Smooth muscle cell (in vitro differentiated cells): ENCODE measurements around the gene STAB1. TPM values are rescaled to one million over a fixed set of nuclear protein-coding genes. Genes with fewer than 3 reads are reported as not detected.

Experiments used
- DNase-seq: peaks from one replicate; lab custom pipeline; 2025; ENCODE audit not compliant: unreplicated experiment; lab: John Stamatoyannopoulos, UW
- H2AFZ ChIP-seq: fragments of 200-600 bp; sonication (generic); 2 replicates; pipeline ENCODE4 v1.6.0; 2016; ENCODE audit warnings: antibody characterized with exemption, low read depth, mild to moderate bottlenecking
- H3F3A ChIP-seq: fragments of 200-600 bp; sonication (generic); 2 replicates; pipeline ENCODE4 v1.6.0; 2017; ENCODE audit warnings: antibody characterized with exemption, low read depth
- H3K27ac ChIP-seq: fragments of 200-600 bp; sonication (generic); 2 replicates; pipeline ENCODE4 v1.5.1; 2016; ENCODE audit warnings: low read depth, mild to moderate bottlenecking
- H3K27me3 ChIP-seq: fragments of 200-600 bp; sonication (generic); 2 replicates; pipeline ENCODE4 v1.6.1; 2016; ENCODE audit warnings: low read depth, mild to moderate bottlenecking
- H3K36me3 ChIP-seq: fragments of 200-600 bp; sonication (generic); 2 replicates; pipeline ENCODE4 v1.5.1; 2016; ENCODE audit warnings: low read depth
- H3K4me1 ChIP-seq: fragments of 200-600 bp; sonication (generic); 2 replicates; pipeline ENCODE4 v1.5.1; 2016; ENCODE audit warnings: low read depth
- H3K4me2 ChIP-seq: fragments of 200-600 bp; sonication (generic); 2 replicates; pipeline ENCODE4 v1.6.0; 2016; ENCODE audit warnings: mild to moderate bottlenecking
- H3K4me3 ChIP-seq: fragments of 200-600 bp; sonication (generic); 2 replicates; pipeline ENCODE4 v1.5.1; 2016; ENCODE audit warnings: mild to moderate bottlenecking
- H3K79me2 ChIP-seq: fragments of 200-600 bp; sonication (generic); 2 replicates; pipeline ENCODE4 v1.6.0; 2016; ENCODE audit warnings: low read depth, mild to moderate bottlenecking
- H3K9ac ChIP-seq: fragments of 200-600 bp; sonication (generic); 2 replicates; pipeline ENCODE4 v1.6.0; 2016; ENCODE audit warnings: low read depth
- H3K9me3 ChIP-seq: fragments of 200-600 bp; sonication (generic); replicated peaks from 2 replicates; pipeline ENCODE4 v1.5.1; 2016; ENCODE audit warnings: low read depth
- H4K20me1 ChIP-seq: fragments of 200-600 bp; sonication (generic); 2 replicates; pipeline ENCODE4 v1.6.0; 2016; ENCODE audit warnings: low read depth
- WGBS: methylation state at CpG from one replicate; pipeline ENCODE4 v1.1.7; 2016; ENCODE audit warnings: low lambda C conversion rate; 5-methylcytosine and 5-hydroxymethylcytosine counted together
- polyA plus RNA-seq: library from polyadenylated mRNA; unstranded; fragments of >200 nt; fragmentation: Nextera tagmentation; extraction: Ambion mirVana; gene quantifications from 2 replicates; pipeline ENCODE4 v1.2.1, GENCODE V29; 2016
- total RNA-seq: library from RNA; depleted of rRNA; stranded (reverse); fragments of >200 nt; gene quantifications from 2 replicates; pipeline ENCODE4 v1.2.3, GENCODE V29; 2014
- TF ChIP-seq, protein P1 (sequence below): fragments of 200-600 bp; sonication (generic); IDR thresholded peaks from 2 replicates; pipeline ENCODE4 v1.5.1; 2017; ENCODE audit warnings: borderline replicate concordance, mild to moderate bottlenecking, antibody characterized with exemption; ENCODE audit not compliant: insufficient read depth, poor library complexity, severe bottlenecking

STAB1 gene, protein sequence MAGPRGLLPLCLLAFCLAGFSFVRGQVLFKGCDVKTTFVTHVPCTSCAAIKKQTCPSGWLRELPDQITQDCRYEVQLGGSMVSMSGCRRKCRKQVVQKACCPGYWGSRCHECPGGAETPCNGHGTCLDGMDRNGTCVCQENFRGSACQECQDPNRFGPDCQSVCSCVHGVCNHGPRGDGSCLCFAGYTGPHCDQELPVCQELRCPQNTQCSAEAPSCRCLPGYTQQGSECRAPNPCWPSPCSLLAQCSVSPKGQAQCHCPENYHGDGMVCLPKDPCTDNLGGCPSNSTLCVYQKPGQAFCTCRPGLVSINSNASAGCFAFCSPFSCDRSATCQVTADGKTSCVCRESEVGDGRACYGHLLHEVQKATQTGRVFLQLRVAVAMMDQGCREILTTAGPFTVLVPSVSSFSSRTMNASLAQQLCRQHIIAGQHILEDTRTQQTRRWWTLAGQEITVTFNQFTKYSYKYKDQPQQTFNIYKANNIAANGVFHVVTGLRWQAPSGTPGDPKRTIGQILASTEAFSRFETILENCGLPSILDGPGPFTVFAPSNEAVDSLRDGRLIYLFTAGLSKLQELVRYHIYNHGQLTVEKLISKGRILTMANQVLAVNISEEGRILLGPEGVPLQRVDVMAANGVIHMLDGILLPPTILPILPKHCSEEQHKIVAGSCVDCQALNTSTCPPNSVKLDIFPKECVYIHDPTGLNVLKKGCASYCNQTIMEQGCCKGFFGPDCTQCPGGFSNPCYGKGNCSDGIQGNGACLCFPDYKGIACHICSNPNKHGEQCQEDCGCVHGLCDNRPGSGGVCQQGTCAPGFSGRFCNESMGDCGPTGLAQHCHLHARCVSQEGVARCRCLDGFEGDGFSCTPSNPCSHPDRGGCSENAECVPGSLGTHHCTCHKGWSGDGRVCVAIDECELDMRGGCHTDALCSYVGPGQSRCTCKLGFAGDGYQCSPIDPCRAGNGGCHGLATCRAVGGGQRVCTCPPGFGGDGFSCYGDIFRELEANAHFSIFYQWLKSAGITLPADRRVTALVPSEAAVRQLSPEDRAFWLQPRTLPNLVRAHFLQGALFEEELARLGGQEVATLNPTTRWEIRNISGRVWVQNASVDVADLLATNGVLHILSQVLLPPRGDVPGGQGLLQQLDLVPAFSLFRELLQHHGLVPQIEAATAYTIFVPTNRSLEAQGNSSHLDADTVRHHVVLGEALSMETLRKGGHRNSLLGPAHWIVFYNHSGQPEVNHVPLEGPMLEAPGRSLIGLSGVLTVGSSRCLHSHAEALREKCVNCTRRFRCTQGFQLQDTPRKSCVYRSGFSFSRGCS (N-terminal part only)
- total RNA-seq (0.22 TPM in 1 of 2 replicates, not detected in the other), polyA plus RNA-seq (0.25 and 0.31 TPM in 2 replicates)

DNA sequence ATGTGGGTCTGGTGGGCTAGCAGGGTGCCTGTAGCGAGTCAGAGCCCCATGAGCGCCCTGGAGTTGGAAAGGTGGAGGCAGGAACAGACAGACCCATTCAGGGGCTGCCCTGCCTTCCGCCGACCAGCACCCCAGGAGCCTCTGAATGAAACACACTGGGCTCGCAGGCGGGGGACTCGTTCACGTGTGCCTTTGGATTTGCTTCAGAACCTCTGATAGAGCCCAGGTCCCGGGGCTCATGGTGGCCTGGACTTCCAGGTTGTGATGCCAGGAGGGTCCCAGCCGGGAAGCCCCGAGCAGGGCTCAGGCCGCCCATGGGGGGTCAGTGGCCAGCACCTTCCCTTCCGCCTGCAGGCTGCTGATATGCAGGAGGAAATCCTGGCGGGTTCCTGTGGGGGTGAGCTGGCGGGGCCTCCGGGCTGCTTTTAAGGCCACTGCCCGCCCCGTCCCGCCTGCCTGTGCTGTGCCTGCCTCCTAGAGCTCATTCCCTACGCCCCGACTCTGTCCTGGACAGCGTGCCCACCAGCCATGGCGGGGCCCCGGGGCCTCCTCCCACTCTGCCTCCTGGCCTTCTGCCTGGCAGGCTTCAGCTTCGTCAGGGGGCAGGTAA lies at the start of gene STAB1:
TSS of gene STAB1 (plus strand) at position 453 of the 610 bp plus-strand sequence. CDS start at position 529, 76 bp downstream.
- WGBS: 92% methylated on average over 24 of the region's 25 CpGs
- no peaks in the 10 kb centered on the region for H3K4me1 ChIP-seq
- no peak within 1 kb of the TSS for H3K9ac ChIP-seq
- no peak within 1 kb of the TSS for H2AFZ ChIP-seq
- H3F3A ChIP-seq: no peaks in the 10 kb centered on the region
- TF ChIP-seq, protein P1, sequence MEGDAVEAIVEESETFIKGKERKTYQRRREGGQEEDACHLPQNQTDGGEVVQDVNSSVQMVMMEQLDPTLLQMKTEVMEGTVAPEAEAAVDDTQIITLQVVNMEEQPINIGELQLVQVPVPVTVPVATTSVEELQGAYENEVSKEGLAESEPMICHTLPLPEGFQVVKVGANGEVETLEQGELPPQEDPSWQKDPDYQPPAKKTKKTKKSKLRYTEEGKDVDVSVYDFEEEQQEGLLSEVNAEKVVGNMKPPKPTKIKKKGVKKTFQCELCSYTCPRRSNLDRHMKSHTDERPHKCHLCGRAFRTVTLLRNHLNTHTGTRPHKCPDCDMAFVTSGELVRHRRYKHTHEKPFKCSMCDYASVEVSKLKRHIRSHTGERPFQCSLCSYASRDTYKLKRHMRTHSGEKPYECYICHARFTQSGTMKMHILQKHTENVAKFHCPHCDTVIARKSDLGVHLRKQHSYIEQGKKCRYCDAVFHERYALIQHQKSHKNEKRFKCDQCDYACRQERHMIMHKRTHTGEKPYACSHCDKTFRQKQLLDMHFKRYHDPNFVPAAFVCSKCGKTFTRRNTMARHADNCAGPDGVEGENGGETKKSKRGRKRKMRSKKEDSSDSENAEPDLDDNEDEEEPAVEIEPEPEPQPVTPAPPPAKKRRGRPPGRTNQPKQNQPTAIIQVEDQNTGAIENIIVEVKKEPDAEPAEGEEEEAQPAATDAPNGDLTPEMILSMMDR: no peak
- no peak within 1 kb of the TSS for H3K4me3 ChIP-seq
- no peaks in the 10 kb centered on the region for H3K79me2 ChIP-seq
- no peak within 1 kb of the TSS for H3K27ac ChIP-seq
- H3K9me3 ChIP-seq: no peaks in the 10 kb centered on the region
- H3K36me3 ChIP-seq: no peaks in the 10 kb centered on the region
- H4K20me1 ChIP-seq: peaks cover 24% of the 10 kb centered on the region
- DNase-seq: no peak
- no peak within 1 kb of the TSS for H3K4me2 ChIP-seq
- H3K27me3 ChIP-seq: no peaks in the 10 kb centered on the region

DNA sequence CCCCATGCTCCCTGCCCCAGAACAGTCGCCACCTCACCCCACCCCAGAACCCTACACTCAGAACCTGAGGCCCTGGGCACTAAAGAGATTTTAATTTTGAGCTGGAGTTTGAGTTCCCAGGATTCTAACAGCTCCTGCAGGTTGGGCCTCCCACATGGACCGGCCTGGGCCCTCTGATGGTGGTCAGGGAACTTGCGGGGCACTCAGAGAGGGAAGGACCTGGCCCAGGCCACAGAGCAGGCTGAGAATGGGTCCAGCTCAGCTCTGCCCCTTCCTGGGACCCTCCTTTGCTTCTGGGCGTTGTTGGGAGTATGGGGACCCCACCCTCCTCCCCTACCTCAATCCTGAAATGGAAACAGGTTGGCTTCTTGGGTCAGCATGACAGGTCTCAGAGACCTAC lies 49.1 kb upstream of the STAB1 start:
- Histone ChIP-seq H3F3A (no peaks in the 10 kb centered on the region), H3K9ac (no peak overlapping the region), H3K4me3 (no peak overlapping the region), H3K27ac (no peak overlapping the region), H3K36me3 (no peaks in the 10 kb centered on the region), H3K4me2 (no peak overlapping the region), H3K4me1 (no peaks in the 10 kb centered on the region), H4K20me1 (no peaks in the 10 kb centered on the region), H3K79me2 (no peaks in the 10 kb centered on the region), H3K9me3 (no peaks in the 10 kb centered on the region), H2AFZ (no peak overlapping the region), H3K27me3 (no peaks in the 10 kb centered on the region)
- WGBS: 89% methylated on average over 3 of the region's 4 CpGs
- TF ChIP-seq, protein P1: no peak
- DNase-seq: no peak

DNA sequence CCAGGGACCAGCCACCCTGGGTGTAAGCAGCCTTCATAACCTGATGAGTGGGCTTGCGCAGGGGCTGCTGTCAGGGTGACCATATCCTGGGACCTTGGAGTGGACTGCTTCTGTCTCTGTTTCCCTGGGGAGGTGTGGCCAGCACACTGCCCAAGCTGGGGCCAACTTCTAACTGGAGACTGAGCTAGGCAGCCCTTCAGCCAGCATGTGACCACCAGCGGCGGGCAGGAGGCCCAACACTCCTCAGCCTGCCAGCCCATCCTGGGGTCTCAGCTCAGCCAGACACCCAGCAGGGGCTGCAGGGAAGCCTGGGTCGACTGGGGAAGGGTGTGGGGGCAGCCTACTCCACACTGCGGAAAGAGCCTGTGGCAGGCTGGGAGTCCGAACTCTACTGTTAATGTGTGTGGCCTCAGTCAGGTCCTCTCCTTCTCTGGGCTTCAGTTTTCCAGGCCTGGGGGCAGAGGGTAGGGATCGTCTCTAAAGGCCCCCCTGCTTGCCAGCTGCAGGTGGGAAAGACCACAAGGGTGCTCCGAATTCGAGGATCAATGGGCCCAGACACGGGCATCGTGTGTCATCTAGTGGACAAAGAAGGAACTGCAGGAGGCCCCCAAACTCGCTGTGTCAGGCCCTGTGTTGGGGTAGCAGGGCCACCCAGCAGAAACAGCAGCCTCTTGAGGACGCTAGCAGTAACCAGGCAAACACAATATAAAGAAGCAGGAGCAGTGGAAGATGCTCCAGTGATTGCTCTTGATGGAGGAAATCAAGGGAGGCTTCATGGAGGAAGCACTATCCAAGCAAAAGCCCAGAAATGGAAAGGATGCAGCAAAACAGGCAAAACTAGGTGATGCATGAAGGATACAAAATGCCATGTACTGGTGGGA lies 48.3 kb upstream of the STAB1 start:
- Histone ChIP-seq H3K79me2 (no peaks in the 10 kb centered on the region), H3K4me2 (no peak overlapping the region), H3K4me1 (no peaks in the 10 kb centered on the region), H3K9ac (no peak overlapping the region), H3K9me3 (no peaks in the 10 kb centered on the region), H3F3A (no peaks in the 10 kb centered on the region), H3K27ac (no peak overlapping the region), H3K4me3 (no peak overlapping the region), H2AFZ (no peak overlapping the region), H3K36me3 (no peaks in the 10 kb centered on the region), H3K27me3 (no peaks in the 10 kb centered on the region), H4K20me1 (no peaks in the 10 kb centered on the region)
- 41% methylated on average over 13 of the region's 13 CpGs for WGBS
- peak; percentile 21 for DNase-seq
- TF ChIP-seq, protein P1: peak; percentile 98
